K562 (cell line): ENCODE measurements around the gene LMAN1L. TPM values are rescaled to one million over a fixed set of nuclear protein-coding genes. Genes with fewer than 3 reads are reported as not detected.

Experiments
- ATAC-seq: fragments of 200-7000 bp; cut with Tn5 transposase; 3 replicates; pipeline ENCODE4 v1.9.1; 2020; ENCODE audit warnings: moderate library complexity
- BruUV-seq: library from RNA; stranded (reverse); fragments of 400-500 nt; replicated peaks from 2 replicates; lab custom pipeline; 2021; lab: Mats Ljungman, UMichigan
- CTCF ChIA-PET: fragments of 300-600 bp; formaldehyde crosslinking; extraction: SDS; loops from one replicate; lab custom pipeline; 2021; ENCODE audit warnings: low intra/inter-chr PET ratio; lab: Yijun Ruan, JAX
- POLR2A ChIA-PET: fragments of 300-600, 350-650 bp; sonication (Branson Sonifier 250); formaldehyde crosslinking; extraction: SDS; loops from one replicate; lab custom pipeline; 2021; ENCODE audit warnings: antibody characterized with exemption, inconsistent platforms; lab: Yijun Ruan, JAX
- DNase-seq, 4 experiments: peaks; one replicate each; pipeline versions ENCODE4 v3.0.0 to v3.0.0-alpha.2; 2011 to 2018; ENCODE audit warnings: low spot score in 3 of 4, mixed read lengths in 3 of 4; ENCODE audit errors: extremely low read depth in 1 of 4
- FAIRE-seq: peaks from 2 replicates; lab custom pipeline; 2011; peaks lifted over from hg19 to GRCh38; lab: Jason Lieb, UNC
- H2AFZ ChIP-seq: 2 replicates; pipeline ENCODE4 v1.6.0; 2011; ENCODE audit warnings: low read depth, low read length, control low read depth, inconsistent platforms
- H3K27ac ChIP-seq: fragments of 200-600 bp; 3 replicates; pipeline ENCODE4 v1.8.0; 2011; ENCODE audit warnings: low read depth, mild to moderate bottlenecking, control low read depth, inconsistent platforms, low read length, moderate library complexity, mixed read lengths; ENCODE audit errors: extremely low read depth
- H3K27me3 ChIP-seq, 2 experiments: fragments of 300-600 bp in 1 of 2; 2 replicates in 1 of 2; 3 replicates in 1 of 2; pipeline versions ENCODE4 v1.6.0 to v1.8.0; 2011; ENCODE audit warnings: inconsistent platforms in 2 of 2, low read length in 2 of 2, mild to moderate bottlenecking in 1 of 2, mixed read lengths in 1 of 2, moderate library complexity in 1 of 2; ENCODE audit not compliant: control insufficient read depth in 2 of 2, insufficient read depth in 2 of 2
- H3K36me3 ChIP-seq: fragments of 300-600 bp; 3 replicates; pipeline ENCODE4 v1.8.0; 2011; ENCODE audit warnings: mild to moderate bottlenecking, low read length, inconsistent platforms; ENCODE audit not compliant: control insufficient read depth, insufficient read depth
- H3K4me1 ChIP-seq, 2 experiments: fragments of 200-600 bp in 1 of 2; replicated peaks in 1 of 2; 2 replicates in 1 of 2; 3 replicates in 1 of 2; pipeline versions ENCODE4 v1.5.1 to v1.8.0; 2011; ENCODE audit warnings: inconsistent platforms in 2 of 2, low read length in 2 of 2, mild to moderate bottlenecking in 1 of 2, mixed read lengths in 1 of 2, moderate library complexity in 1 of 2; ENCODE audit not compliant: control insufficient read depth in 2 of 2, insufficient read depth in 2 of 2
- H3K4me2 ChIP-seq: 2 replicates; pipeline ENCODE4 v1.6.1; 2011; ENCODE audit warnings: low read length, control low read depth, inconsistent platforms, mixed read lengths; ENCODE audit not compliant: insufficient read depth
- H3K4me3 ChIP-seq: fragments of 200-600 bp; sonication (generic), shearing (Covaris generic); 2 replicates; pipeline ENCODE4 v1.5.1; 2016; ENCODE audit warnings: control low read depth, inconsistent platforms
- H3K79me2 ChIP-seq: fragments of 200-600 bp; 3 replicates; pipeline ENCODE4 v1.8.0; 2011; ENCODE audit warnings: low read length, inconsistent platforms; ENCODE audit not compliant: control insufficient read depth, insufficient read depth
- H3K9ac ChIP-seq, 2 experiments: 2 replicates each; pipeline versions ENCODE4 v1.6.0 to v1.6.1; 2011; ENCODE audit warnings: low read depth in 2 of 2, low read length in 2 of 2, control low read depth in 1 of 2, inconsistent platforms in 1 of 2, mild to moderate bottlenecking in 1 of 2, mixed read lengths in 1 of 2; ENCODE audit not compliant: insufficient read depth in 1 of 2
- H3K9me1 ChIP-seq: one replicate; pipeline ENCODE4 v1.6.0; 2011; ENCODE audit warnings: inconsistent platforms, mild to moderate bottlenecking, low read length, moderate library complexity; ENCODE audit not compliant: control insufficient read depth, insufficient read depth
- H3K9me3 ChIP-seq: replicated peaks from 2 replicates; pipeline ENCODE4 v1.5.1; 2011; ENCODE audit warnings: low read depth, low read length, inconsistent platforms; ENCODE audit not compliant: control insufficient read depth, insufficient read depth
- H4K20me1 ChIP-seq: replicated peaks from 2 replicates; pipeline ENCODE4 v1.6.1; 2011; ENCODE audit warnings: low read length, inconsistent platforms, mixed read lengths; ENCODE audit not compliant: control insufficient read depth, insufficient read depth
- C11orf30 ChIP-seq: fragments of 450-650 bp; IDR thresholded peaks from 2 replicates; pipeline ENCODE4 v1.6.1; 2016; ENCODE audit warnings: low read depth, mild to moderate bottlenecking
- CBX3 ChIP-seq, 2 experiments: IDR thresholded peaks; 1 replicate in 1 of 2; 2 replicates in 1 of 2; pipeline ENCODE4 v1.6.1; 2012; ENCODE audit warnings: inconsistent platforms in 2 of 2, low read length in 2 of 2, borderline replicate concordance in 1 of 2, control low read depth in 1 of 2
- ELF4 ChIP-seq: fragments of 450-650 bp; formaldehyde crosslinking; IDR thresholded peaks from 2 replicates; pipeline ENCODE4 v1.4.0; 2022; ENCODE audit warnings: missing genetic modification characterization
- FOSL1 ChIP-seq: fragments of 200-800 bp; sonication (Bioruptor generic); conservative IDR thresholded peaks from 2 replicates; pipeline ENCODE4 v1.6.1; 2016; ENCODE audit warnings: missing genetic modification characterization, missing compliant biosample characterization
- LARP7 ChIP-seq: fragments of 450-650 bp; IDR thresholded peaks from 2 replicates; pipeline ENCODE4 v1.6.1; 2016
- SRSF3 ChIP-seq: fragments of 200-400 bp; formaldehyde crosslinking; IDR thresholded peaks from 2 replicates; pipeline ENCODE4 v1.6.1; 2016; ENCODE audit warnings: mild to moderate bottlenecking, low read length, moderate library complexity; ENCODE audit not compliant: insufficient read depth
- TRIM24 ChIP-seq, 2 experiments: fragments of 450-650 bp; IDR thresholded peaks; 2 replicates each; pipeline ENCODE4 v1.6.1; 2016
- U2AF2 ChIP-seq: fragments of 200-400 bp; formaldehyde crosslinking; optimal IDR thresholded peaks from 2 replicates; pipeline ENCODE3; 2017; ENCODE audit warnings: low read depth, mild to moderate bottlenecking, low read length
- XRCC5 ChIP-seq: fragments of 200-400 bp; formaldehyde crosslinking; IDR thresholded peaks from 2 replicates; pipeline ENCODE4 v1.6.1; 2017; ENCODE audit warnings: low read depth, mild to moderate bottlenecking, low read length
- ZBTB1 ChIP-seq: sonication (generic); formaldehyde crosslinking; IDR thresholded peaks from 2 replicates; pipeline ENCODE4 v1.8.1; 2023; ENCODE audit warnings: missing genetic modification reagents, low read depth, mild to moderate bottlenecking, borderline replicate concordance
- ZBTB17 ChIP-seq: fragments of 450-650 bp; formaldehyde crosslinking; IDR thresholded peaks from 2 replicates; pipeline ENCODE4 v1.4.0; 2020; ENCODE audit warnings: mild to moderate bottlenecking
- ZC3H11A ChIP-seq: IDR thresholded peaks from 2 replicates; pipeline ENCODE4 v1.6.1; 2012; ENCODE audit warnings: low read depth, low read length, improper control_type of control experiment
- WGBS: fragments of 100-300 bp; shearing (Covaris generic); methylation state at CpG from one replicate; pipeline ENCODE4 v1.1.6; 2016; ENCODE audit warnings: low coverage, mixed read lengths; ENCODE audit not compliant: insufficient coverage; ENCODE audit errors: missing lambda C conversion rate; 5-methylcytosine and 5-hydroxymethylcytosine counted together
- in situ Hi-C: fragments of 300-500 bp; cut with MboI; formaldehyde crosslinking; loops from 4 replicates; pipeline ENCODE4 v1.15.0; 2018; ENCODE audit warnings: inconsistent platforms, mixed read lengths
- intact Hi-C: fragments of 100-400 bp; cut with micrococcal nuclease; formaldehyde crosslinking; loops from 2 replicates; pipeline ENCODE4 v1.14.2; 2022
- polyA plus RNA-seq, 8 experiments: library from polyadenylated mRNA; depleted of rRNA in 4 of 8; stranded (reverse) in 5 of 8; unstranded in 3 of 8; fragments of >200 nt; fragmentation: Nextera tagmentation in 2 of 8; fragmentation: Illumina TruSeq in 1 of 8; extraction: Ambion mirVana in 2 of 8; extraction: Trizol in 1 of 8; gene quantifications; 2 replicates each; pipeline versions ENCODE4 v1.2.1 to v1.2.3, GENCODE V29; 2011 to 2014; ENCODE audit warnings: inconsistent platforms in 1 of 8, missing spikeins in 1 of 8
- total RNA-seq, 7 experiments: library from RNA; depleted of rRNA in 6 of 7; stranded (reverse); fragments of >200 nt in 6 of 7; fragmentation: Illumina TruSeq in 2 of 7; extraction: Trizol in 2 of 7; gene quantifications; 2 replicates each; pipeline versions ENCODE4 v1.2.1 to v1.2.3, GENCODE V29; 2011 to 2021; ENCODE audit warnings: low replicate concordance in 1 of 7
- TF ChIP-seq, protein P1 (sequence below), 2 experiments: IDR thresholded peaks in 1 of 2; conservative IDR thresholded peaks in 1 of 2; 2 replicates each; pipeline ENCODE4 v1.6.1; 2016; ENCODE audit warnings: low read depth in 2 of 2, mild to moderate bottlenecking in 1 of 2, missing compliant biosample characterization in 1 of 2, missing genetic modification characterization in 1 of 2, moderate library complexity in 1 of 2
- TF ChIP-seq, protein P2 (sequence below): sonication (generic); formaldehyde crosslinking; IDR thresholded peaks from 2 replicates; pipeline ENCODE4 v1.8.0; 2022; ENCODE audit warnings: missing genetic modification reagents, mild to moderate bottlenecking, borderline replicate concordance
- TF ChIP-seq, protein P3 (sequence below): fragments of 250-450 bp; sonication (Bioruptor Pico); IDR thresholded peaks from 2 replicates; pipeline ENCODE4 v1.8.0; 2022; ENCODE audit warnings: inconsistent platforms

Gene LMAN1L
- total and polyA plus RNA-seq, 9 of the 15 experiments (the other 6 are each of a cell fraction or from before 2014, with no cell fraction given), result not detected

DNA sequence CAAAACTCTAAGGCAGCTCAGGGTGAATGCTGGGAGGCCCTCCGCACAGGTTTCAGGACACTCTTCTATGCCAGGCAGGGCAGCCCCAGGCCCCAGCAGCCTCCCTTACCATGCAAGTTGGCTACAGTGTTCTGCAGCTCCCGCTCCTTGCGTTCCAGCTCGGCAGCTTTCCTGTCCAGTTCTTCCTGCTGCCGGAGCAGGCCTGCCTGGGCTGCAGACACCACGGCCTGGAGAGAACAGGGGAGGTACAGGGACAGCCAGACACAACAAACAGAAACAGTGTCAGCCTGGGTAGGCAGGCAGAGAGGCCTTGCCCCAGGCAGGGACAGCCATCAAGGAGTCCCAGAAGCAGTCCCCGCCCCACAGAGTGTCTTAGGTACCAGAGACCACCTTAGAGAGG is 39.3 kb downstream of the LMAN1L start:
- Histone ChIP-seq H3K9me3 (no peaks in the 10 kb centered on the region), H3K9ac (no peak overlapping the region), H3K4me2 (no peak overlapping the region), H2AFZ (no peak overlapping the region), H3K4me3 (no peak overlapping the region), H3K27me3 (no peaks in the 10 kb centered on the region), H3K79me2 (peaks cover 4% of the 10 kb centered on the region; the same call in 1 of the 3 replicates), H3K9me1 (peaks cover 3% of the 10 kb centered on the region), H4K20me1 (peaks cover 2% of the 10 kb centered on the region), H3K36me3 (peaks cover 67% of the 10 kb centered on the region), H3K27ac (no peak overlapping the region), H3K4me1 (peaks cover 0 to 1% of the 10 kb centered on the region in 2 experiments; a peak in 4 of 5 replicates)
- ChIA-PET CTCF (no interaction called here), POLR2A (no interaction called here)
- 94% methylated on average over 5 of the region's 7 CpGs for WGBS
- in situ Hi-C loops, result no loop called here
- FAIRE-seq (no peak), DNase-seq (no peak), ATAC-seq (no peak)
- BruUV-seq, result no TSS peak
- no peak for TF ChIP-seq U2AF2
- TF ChIP-seq FOSL1 (tag), result no peak
- no peak for TF ChIP-seq ZBTB17 (CRISPR knock-in tag)
- TF ChIP-seq, protein P1, sequence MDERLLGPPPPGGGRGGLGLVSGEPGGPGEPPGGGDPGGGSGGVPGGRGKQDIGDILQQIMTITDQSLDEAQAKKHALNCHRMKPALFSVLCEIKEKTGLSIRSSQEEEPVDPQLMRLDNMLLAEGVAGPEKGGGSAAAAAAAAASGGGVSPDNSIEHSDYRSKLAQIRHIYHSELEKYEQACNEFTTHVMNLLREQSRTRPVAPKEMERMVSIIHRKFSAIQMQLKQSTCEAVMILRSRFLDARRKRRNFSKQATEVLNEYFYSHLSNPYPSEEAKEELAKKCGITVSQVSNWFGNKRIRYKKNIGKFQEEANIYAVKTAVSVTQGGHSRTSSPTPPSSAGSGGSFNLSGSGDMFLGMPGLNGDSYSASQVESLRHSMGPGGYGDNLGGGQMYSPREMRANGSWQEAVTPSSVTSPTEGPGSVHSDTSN (CRISPR knock-in tag; IDR thresholded peaks at IDR 0.05; ENCODE audit: low read depth), result no peak
- TF ChIP-seq, protein P1 (tag; conservative IDR thresholded peaks at IDR 0.05; ENCODE audit: low read depth), result no peak
- no peak for TF ChIP-seq C11orf30
- no peak for TF ChIP-seq ELF4 (CRISPR knock-in tag)
- TF ChIP-seq SRSF3, result no peak
- no peak for TF ChIP-seq XRCC5
- TF ChIP-seq LARP7, result no peak
- TF ChIP-seq, protein P2, sequence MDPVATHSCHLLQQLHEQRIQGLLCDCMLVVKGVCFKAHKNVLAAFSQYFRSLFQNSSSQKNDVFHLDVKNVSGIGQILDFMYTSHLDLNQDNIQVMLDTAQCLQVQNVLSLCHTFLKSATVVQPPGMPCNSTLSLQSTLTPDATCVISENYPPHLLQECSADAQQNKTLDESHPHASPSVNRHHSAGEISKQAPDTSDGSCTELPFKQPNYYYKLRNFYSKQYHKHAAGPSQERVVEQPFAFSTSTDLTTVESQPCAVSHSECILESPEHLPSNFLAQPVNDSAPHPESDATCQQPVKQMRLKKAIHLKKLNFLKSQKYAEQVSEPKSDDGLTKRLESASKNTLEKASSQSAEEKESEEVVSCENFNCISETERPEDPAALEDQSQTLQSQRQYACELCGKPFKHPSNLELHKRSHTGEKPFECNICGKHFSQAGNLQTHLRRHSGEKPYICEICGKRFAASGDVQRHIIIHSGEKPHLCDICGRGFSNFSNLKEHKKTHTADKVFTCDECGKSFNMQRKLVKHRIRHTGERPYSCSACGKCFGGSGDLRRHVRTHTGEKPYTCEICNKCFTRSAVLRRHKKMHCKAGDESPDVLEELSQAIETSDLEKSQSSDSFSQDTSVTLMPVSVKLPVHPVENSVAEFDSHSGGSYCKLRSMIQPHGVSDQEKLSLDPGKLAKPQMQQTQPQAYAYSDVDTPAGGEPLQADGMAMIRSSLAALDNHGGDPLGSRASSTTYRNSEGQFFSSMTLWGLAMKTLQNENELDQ (CRISPR knock-in tag), result no peak
- no peak for TF ChIP-seq ZBTB1 (CRISPR knock-in tag)
- TF ChIP-seq, protein P3, sequence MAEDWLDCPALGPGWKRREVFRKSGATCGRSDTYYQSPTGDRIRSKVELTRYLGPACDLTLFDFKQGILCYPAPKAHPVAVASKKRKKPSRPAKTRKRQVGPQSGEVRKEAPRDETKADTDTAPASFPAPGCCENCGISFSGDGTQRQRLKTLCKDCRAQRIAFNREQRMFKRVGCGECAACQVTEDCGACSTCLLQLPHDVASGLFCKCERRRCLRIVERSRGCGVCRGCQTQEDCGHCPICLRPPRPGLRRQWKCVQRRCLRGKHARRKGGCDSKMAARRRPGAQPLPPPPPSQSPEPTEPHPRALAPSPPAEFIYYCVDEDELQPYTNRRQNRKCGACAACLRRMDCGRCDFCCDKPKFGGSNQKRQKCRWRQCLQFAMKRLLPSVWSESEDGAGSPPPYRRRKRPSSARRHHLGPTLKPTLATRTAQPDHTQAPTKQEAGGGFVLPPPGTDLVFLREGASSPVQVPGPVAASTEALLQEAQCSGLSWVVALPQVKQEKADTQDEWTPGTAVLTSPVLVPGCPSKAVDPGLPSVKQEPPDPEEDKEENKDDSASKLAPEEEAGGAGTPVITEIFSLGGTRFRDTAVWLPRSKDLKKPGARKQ, result no peak
- TF ChIP-seq ZC3H11A, result no peak
- no peak for TF ChIP-seq CBX3 (IDR thresholded peaks at IDR 0.05; ENCODE audit: borderline replicate concordance in 1 of 2, low read length in 2 of 2)
- no peak for TF ChIP-seq TRIM24 (IDR thresholded peaks at IDR 0.05)
- intact Hi-C loops, result no loop called here
